Adrenal gland (tissue), 12 donors: ENCODE data around the gene IRX2. TPM values are rescaled to one million over a fixed set of nuclear protein-coding genes. Genes with fewer than 3 reads are reported as not detected.
A peak's percentile ranks its signal among the peaks of the same experiment; 100 is the strongest.

ENCODE experiments used
- DNase-seq, 7 donors: peaks; one replicate each; pipeline ENCODE4 v3.0.0-alpha.2; 2019 to 2020
- H3K27ac ChIP-seq, 5 donors: fragments of 200-600 bp; sonication (generic) in 4 of 5; 1 replicate in 3 of 5; 2 replicates in 2 of 5; pipeline versions ENCODE4 v1.5.1 to v1.8.0; 2016 to 2020; ENCODE audit warnings: mild to moderate bottlenecking in 1 of 5
- H3K27me3 ChIP-seq: fragments of 200-600 bp; 2 replicates; pipeline ENCODE4 v1.8.0; 2021
- H3K36me3 ChIP-seq, 2 donors: fragments of 200-600 bp; replicated peaks in 1 of 2; 1 replicate in 1 of 2; 2 replicates in 1 of 2; pipeline versions ENCODE4 v1.5.1 to v1.8.0; 2018 to 2022
- H3K4me1 ChIP-seq, 2 donors: fragments of 200-600 bp; replicated peaks in 1 of 2; 1 replicate in 1 of 2; 2 replicates in 1 of 2; pipeline versions ENCODE4 v1.5.1 to v1.8.0; 2018 to 2021
- H3K4me3 ChIP-seq, 4 donors: fragments of 200-600 bp; sonication (generic) in 3 of 4; one replicate each; pipeline ENCODE4 v1.5.1; 2016 to 2018
- H3K9me3 ChIP-seq, 3 donors: fragments of 200-600 bp; sonication (generic) in 1 of 3; replicated peaks in 1 of 3; 1 replicate in 2 of 3; 2 replicates in 1 of 3; pipeline versions ENCODE4 v1.5.1 to v1.8.0; 2016 to 2021
- CTCF ChIP-seq, 6 experiments: fragments of 450-650 bp in 4 of 6; fragments of 200-600 bp in 2 of 6; sonication (generic) in 1 of 6; IDR thresholded peaks; 1 replicate in 5 of 6; 2 replicates in 1 of 6; pipeline versions ENCODE4 v1.5.1 to v1.8.0; 2016 to 2021; ENCODE audit warnings: antibody characterized with exemption in 6 of 6, mild to moderate bottlenecking in 2 of 6, moderate library complexity in 1 of 6
- POLR2A ChIP-seq, 2 donors: fragments of 450-650 bp; IDR thresholded peaks; one replicate each; pipeline ENCODE4 v1.6.1; 2017; ENCODE audit warnings: antibody characterized with exemption in 2 of 2, mild to moderate bottlenecking in 2 of 2, moderate library complexity in 1 of 2
- WGBS, 4 donors: extraction: QIAGEN DNeasy Blood & Tissue Kit in 2 of 4; methylation state at CpG; one replicate each; pipeline versions ENCODE4 v1.1.5 to v1.1.7; 2013 to 2017; 5-methylcytosine and 5-hydroxymethylcytosine counted together
- intact Hi-C, 2 donors: fragments of 100-400 bp; cut with DNase I; formaldehyde crosslinking; loops; one replicate each; pipeline versions ENCODE4 v1.14.1 to v1.15.0; 2022 to 2023
- polyA plus RNA-seq, 3 donors: library from polyadenylated mRNA; stranded (reverse); fragments of 200-250 nt in 2 of 3; fragments of 350-450 nt in 1 of 3; fragmentation: Illumina TruSeq in 1 of 3; extraction: RNeasy Lipid Tissue Mini Kit (QIAGEN cat#74804) in 1 of 3; gene quantifications; one replicate each; pipeline ENCODE4 v1.2.3, GENCODE V29; 2013 to 2014
- total RNA-seq, 9 donors: library from RNA; depleted of rRNA in 4 of 9; stranded (reverse); fragments of >200 nt in 4 of 9; fragments of 120-200 nt in 1 of 9; fragmentation: NEBNext Ultra II Directional in 1 of 9; extraction: Animal tissue kit (Norgen Biotek cat#: 25700) in 1 of 9; gene quantifications; one replicate each; pipeline versions ENCODE4 v1.1.0 to v1.2.4, GENCODE V29; 2013 to 2023
- donor health status: healthy with polysubstance abuse.
- donor health status: Bipolar disorder and iron deficiency.
- donor health status: DM: yes; HTN: yes; CAD: no.
- donor health status: DM: no; HTN: no; CAD: no.
- donor health status: DM: no; HTN: no; CAD: no.
- donor health status: DM: yes; HTN: yes; CAD: no.

The IRX2 gene
- total and polyA plus RNA-seq, 12 donors: 0.08 to 0.40 (median 0.15) TPM; not detected in 4

- Histone ChIP-seq H3K4me3 (no peak overlapping the region), H3K4me1 (peaks cover 0 to 14% of the 10 kb centered on the region in 2 donors), H3K36me3 (no peaks in the 10 kb centered on the region), H3K27me3 (peaks cover 95% of the 10 kb centered on the region), H3K9me3 (no peaks in the 10 kb centered on the region), H3K27ac (no peak overlapping the region)
- DNase-seq: peak in 2 of 7 donors; percentile 12 to 29
- TF ChIP-seq CTCF (IDR thresholded peaks at IDR 0.05) (no peak), POLR2A (IDR thresholded peaks at IDR 0.05) (no peak)
- intact Hi-C loops: no loop called here
- 0 to 6% (median 3%) methylated on average over 9 to 34 of the region's 34 CpGs for WGBS, 4 donors
Observed at GRCh38 chr5:2752821-2753439, 1.5 kb upstream of the IRX2 start.

- Histone ChIP-seq H3K36me3 (no peaks in the 10 kb centered on the region), H3K4me1 (peaks cover 0 to 14% of the 10 kb centered on the region in 2 donors), H3K27ac (no peak overlapping the region), H3K27me3 (peaks cover 95% of the 10 kb centered on the region), H3K9me3 (no peaks in the 10 kb centered on the region), H3K4me3 (peak overlapping the region in 1 of 4 donors; percentile 42)
- TF ChIP-seq CTCF (IDR thresholded peaks at IDR 0.05) (no peak), POLR2A (IDR thresholded peaks at IDR 0.05) (no peak)
- intact Hi-C loops: no loop called here
- DNase-seq: peak in 2 of 7 donors; percentile 17 to 31
- WGBS, 4 donors: 2 to 4% (median 3%) methylated on average over 27 to 58 of the region's 58 CpGs
Observed at GRCh38 chr5:2752059-2752820, 763 bp upstream of the IRX2 start.

GRCh38 chr5:2750758-2751464, 566 bp downstream of the IRX2 start:
- Histone ChIP-seq H3K27ac (no peak overlapping the region), H3K4me1 (peaks cover 0 to 4% of the 10 kb centered on the region in 2 donors), H3K27me3 (peaks cover 92% of the 10 kb centered on the region), H3K4me3 (no peak overlapping the region), H3K36me3 (no peaks in the 10 kb centered on the region), H3K9me3 (no peaks in the 10 kb centered on the region)
- no peak for DNase-seq
- TF ChIP-seq POLR2A (IDR thresholded peaks at IDR 0.05): no peak
- no peak for TF ChIP-seq CTCF (IDR thresholded peaks at IDR 0.05)
- intact Hi-C loops: no loop called here
- 2 to 3% (median 2%) methylated on average over 17 to 110 of the region's 110 CpGs; no CpG with 5 or more reads in 1 of the 4 donors for WGBS, 4 donors
